WI38 (cell line): ENCODE results near the gene CHCHD1.

Experiments used
- H3K4me3 ChIP-seq: 2 replicates; pipeline ENCODE4 v1.5.1; 2011; ENCODE audit warnings: low read depth, mild to moderate bottlenecking, control low read depth, low read length
- CTCF ChIP-seq: IDR thresholded peaks from 2 replicates; pipeline ENCODE4 v1.5.1; 2012; ENCODE audit warnings: low read depth, mild to moderate bottlenecking, control low read depth, low read length

The CHCHD1 gene

GRCh38 chr10:73802276-73802991 is 20.6 kb downstream of the CHCHD1 start:
- no peak overlapping the region for H3K4me3 ChIP-seq
- TF ChIP-seq CTCF, result no peak

GRCh38 chr10:73803680-73804286 is 21.9 kb downstream of the CHCHD1 start:
- no peak overlapping the region for H3K4me3 ChIP-seq
- TF ChIP-seq CTCF, result no peak

GRCh38 chr10:73806176-73806950 is 24.5 kb downstream of the CHCHD1 start:
- no peak for TF ChIP-seq CTCF
- H3K4me3 ChIP-seq, result no peak overlapping the region

- no peak for TF ChIP-seq CTCF
- H3K4me3 ChIP-seq, result no peak overlapping the region
Measured at GRCh38 chr10:73807471-73807870, 25.6 kb downstream of the CHCHD1 start.

GRCh38 chr10:73808021-73808815 is 26.4 kb downstream of the CHCHD1 start:
- H3K4me3 ChIP-seq, result no peak overlapping the region
- TF ChIP-seq CTCF, result no peak

GRCh38 chr10:73809061-73809818 is 27.4 kb downstream of the CHCHD1 start:
- no peak overlapping the region for H3K4me3 ChIP-seq
- TF ChIP-seq CTCF, result no peak
